OCI-LY1 (cell line): ENCODE measurements around the gene SLC49A3.

ENCODE experiments used
- H2AFZ ChIP-seq: fragments of 200-600 bp; sonication (generic), shearing (Covaris generic); 2 replicates; pipeline ENCODE4 v1.6.0; 2014; ENCODE audit warnings: antibody characterized with exemption, mild to moderate bottlenecking, low read length
- H3F3A ChIP-seq: fragments of 200-600 bp; sonication (generic), shearing (Covaris generic); 2 replicates; pipeline ENCODE4 v1.6.0; 2014; ENCODE audit warnings: mild to moderate bottlenecking, antibody characterized with exemption, low read length, moderate library complexity; ENCODE audit not compliant: insufficient read depth
- H3K27ac ChIP-seq: fragments of 200-600 bp; sonication (generic); 2 replicates; pipeline ENCODE4 v1.5.1; 2014; ENCODE audit warnings: low read length, mixed run types, mild to moderate bottlenecking, low read depth; ENCODE audit not compliant: poor library complexity, severe bottlenecking
- H3K27me3 ChIP-seq: fragments of 200-600 bp; sonication (generic); 2 replicates; pipeline ENCODE4 v1.6.0; 2014; ENCODE audit warnings: antibody characterized with exemption, mild to moderate bottlenecking, low read length, moderate library complexity; ENCODE audit not compliant: insufficient read depth
- H3K36me3 ChIP-seq: fragments of 200-600 bp; sonication (generic); 2 replicates; pipeline ENCODE4 v1.6.1; 2014; ENCODE audit warnings: mild to moderate bottlenecking, antibody characterized with exemption, low read length, moderate library complexity, mixed read lengths; ENCODE audit not compliant: insufficient read depth
- H3K4me1 ChIP-seq: fragments of 200-600 bp; sonication (generic); 2 replicates; pipeline ENCODE4 v1.5.1; 2014; ENCODE audit warnings: mild to moderate bottlenecking, low read length, moderate library complexity; ENCODE audit not compliant: insufficient read depth, severe bottlenecking
- H3K4me2 ChIP-seq: fragments of 200-600 bp; sonication (generic), shearing (Covaris generic); 2 replicates; pipeline ENCODE4 v1.6.1; 2014; ENCODE audit warnings: low read length
- H3K4me3 ChIP-seq: fragments of 200-600 bp; sonication (generic); 2 replicates; pipeline ENCODE4 v1.5.1; 2014; ENCODE audit warnings: low read length, low read depth, mild to moderate bottlenecking, mixed read lengths; ENCODE audit not compliant: poor library complexity, severe bottlenecking
- H3K79me2 ChIP-seq: fragments of 200-600 bp; shearing (Covaris generic); 2 replicates; pipeline ENCODE4 v1.6.1; 2016; ENCODE audit warnings: mixed run types, low read length, mixed read lengths; ENCODE audit not compliant: insufficient read depth
- H3K9ac ChIP-seq: fragments of 200-600 bp; sonication (generic), shearing (Covaris generic); 2 replicates; pipeline ENCODE4 v1.6.1; 2014; ENCODE audit warnings: mild to moderate bottlenecking, low read length, mixed read lengths
- H3K9me2 ChIP-seq: fragments of 200-600 bp; sonication (generic), shearing (Covaris generic); 2 replicates; pipeline ENCODE4 v1.6.1; 2014; ENCODE audit warnings: low read depth, mild to moderate bottlenecking, low read length, mixed read lengths
- H3K9me3 ChIP-seq: fragments of 200-600 bp; shearing (Covaris generic); 2 replicates; pipeline ENCODE4 v1.6.1; 2014; ENCODE audit warnings: low read length, mixed read lengths
- H4K20me1 ChIP-seq: fragments of 200-600 bp; sonication (generic), shearing (Covaris generic); 2 replicates; pipeline ENCODE4 v1.6.0; 2016; ENCODE audit warnings: mild to moderate bottlenecking, low read length; ENCODE audit not compliant: insufficient read depth
- CTCF ChIP-seq: fragments of 200-600 bp; sonication (generic), shearing (Covaris generic); IDR thresholded peaks from 2 replicates; pipeline ENCODE4 v1.5.1; 2017; ENCODE audit warnings: mild to moderate bottlenecking, antibody characterized with exemption, low read length, moderate library complexity, mixed read lengths
- EZH2 ChIP-seq: fragments of 200-600 bp; sonication (generic), shearing (Covaris generic); IDR thresholded peaks from 2 replicates; pipeline ENCODE4 v1.8.0; 2017; ENCODE audit warnings: borderline replicate concordance, mixed run types, mild to moderate bottlenecking, antibody characterized with exemption, low read length, moderate library complexity, mixed read lengths

The SLC49A3 gene

DNA sequence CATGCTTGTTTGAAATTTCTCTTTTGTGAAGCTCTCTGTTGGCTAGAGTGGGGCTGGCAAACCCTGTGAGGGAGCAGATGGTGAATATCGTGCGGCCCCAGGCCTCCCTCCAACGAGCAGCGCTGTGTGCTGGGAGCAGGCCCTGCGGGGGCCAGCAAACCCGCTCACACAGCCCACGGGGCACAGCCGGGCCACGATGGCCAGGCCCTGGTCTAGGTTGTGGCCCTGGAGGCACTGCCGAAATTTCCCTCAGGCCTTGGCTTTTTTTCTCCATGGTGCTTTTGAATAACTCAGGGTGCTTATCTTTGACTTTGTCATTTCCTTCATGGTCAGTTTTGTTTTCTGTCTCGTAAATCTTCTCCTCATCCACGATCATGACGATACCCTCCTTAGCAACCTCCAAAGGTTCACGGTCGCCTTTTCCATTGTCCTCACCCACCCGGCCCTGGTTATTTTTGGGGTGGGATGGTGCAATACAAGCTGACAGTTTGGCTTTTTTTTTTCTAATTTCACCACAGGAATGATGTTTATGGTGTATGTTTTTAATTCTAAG is 37.4 kb upstream of the SLC49A3 start:
- Histone ChIP-seq H3K9ac (no peak overlapping the region), H3K9me3 (no peaks in the 10 kb centered on the region), H3K9me2 (no peaks in the 10 kb centered on the region), H3K4me1 (no peaks in the 10 kb centered on the region), H3F3A (no peaks in the 10 kb centered on the region), H3K27me3 (no peaks in the 10 kb centered on the region), H3K4me2 (no peak overlapping the region), H3K36me3 (peaks cover 7% of the 10 kb centered on the region), H3K4me3 (no peak overlapping the region), H2AFZ (no peak overlapping the region), H4K20me1 (no peaks in the 10 kb centered on the region), H3K79me2 (no peaks in the 10 kb centered on the region), H3K27ac (no peak overlapping the region)
- TF ChIP-seq CTCF = no peak
- TF ChIP-seq EZH2 = no peak

- no peak overlapping the region for H3K9ac ChIP-seq
- no peaks in the 10 kb centered on the region for H4K20me1 ChIP-seq
- H3K9me2 ChIP-seq = no peaks in the 10 kb centered on the region
Observed at GRCh38 chr4:725391-726234, 36.7 kb upstream of the SLC49A3 start.

DNA sequence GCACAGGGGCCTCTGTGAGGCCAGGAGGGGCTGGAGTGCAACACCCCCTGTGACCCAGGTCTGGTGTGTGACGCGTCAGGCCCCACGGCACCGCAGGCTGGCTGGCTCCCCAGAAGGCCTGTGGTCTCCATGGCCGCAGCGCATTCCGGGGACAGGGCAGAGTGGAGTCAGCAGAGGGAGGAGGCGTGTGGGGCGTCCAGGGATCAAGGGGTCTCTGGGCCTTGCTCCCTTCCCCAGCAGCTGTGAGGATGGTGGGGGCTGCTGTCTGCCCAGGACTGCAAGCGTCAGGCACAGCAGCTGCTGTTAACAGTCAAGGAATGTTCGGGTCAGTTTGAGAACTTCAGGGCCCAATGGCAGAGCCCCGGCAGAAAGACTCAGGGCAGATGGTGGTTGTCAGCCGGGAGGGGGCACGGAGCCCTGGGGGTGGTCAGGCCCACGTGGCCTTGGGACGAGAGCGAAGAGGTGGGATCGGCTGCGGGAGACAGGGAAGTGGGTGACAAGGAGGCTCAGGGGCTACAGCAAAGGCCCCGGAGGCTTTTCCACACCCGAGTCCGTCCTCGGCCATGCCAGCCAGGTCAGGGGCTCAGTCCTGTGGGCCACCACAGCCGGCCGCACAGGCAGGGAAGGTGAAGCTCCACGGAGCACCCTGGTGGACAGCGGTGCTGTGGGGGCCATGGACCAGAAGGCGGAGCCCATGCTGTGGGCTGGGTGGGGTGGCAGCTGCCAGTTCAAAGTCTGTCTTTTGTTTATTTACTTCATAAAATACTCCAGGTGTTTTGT is 35.0 kb upstream of the SLC49A3 start:
- no peaks in the 10 kb centered on the region for H3K9me2 ChIP-seq
- H3K9ac ChIP-seq = no peak overlapping the region
- TF ChIP-seq EZH2 (no peak), CTCF (no peak)
- H3F3A ChIP-seq = no peaks in the 10 kb centered on the region
- no peaks in the 10 kb centered on the region for H3K9me3 ChIP-seq
- H3K36me3 ChIP-seq = no peaks in the 10 kb centered on the region
- no peak overlapping the region for H3K27ac ChIP-seq
- no peak overlapping the region for H3K4me2 ChIP-seq
- no peaks in the 10 kb centered on the region for H3K27me3 ChIP-seq
- no peaks in the 10 kb centered on the region for H4K20me1 ChIP-seq
- H2AFZ ChIP-seq = no peak overlapping the region
- H3K4me3 ChIP-seq = no peak overlapping the region
- H3K79me2 ChIP-seq = no peaks in the 10 kb centered on the region
- no peaks in the 10 kb centered on the region for H3K4me1 ChIP-seq

More at GRCh38 chr4:725391-726234, 36.7 kb upstream of the SLC49A3 start:
- Histone ChIP-seq H3F3A (no peaks in the 10 kb centered on the region), H3K9me3 (no peaks in the 10 kb centered on the region), H3K27me3 (no peaks in the 10 kb centered on the region), H3K79me2 (no peaks in the 10 kb centered on the region), H2AFZ (no peak overlapping the region), H3K27ac (no peak overlapping the region), H3K4me3 (no peak overlapping the region), H3K4me1 (no peaks in the 10 kb centered on the region), H3K36me3 (no peaks in the 10 kb centered on the region; the same call in 1 of the 2 replicates), H3K4me2 (no peak overlapping the region)
- TF ChIP-seq CTCF (no peak), EZH2 (no peak)
